ENCODE results near the gene PGAP6.

Gene PGAP6

DNA sequence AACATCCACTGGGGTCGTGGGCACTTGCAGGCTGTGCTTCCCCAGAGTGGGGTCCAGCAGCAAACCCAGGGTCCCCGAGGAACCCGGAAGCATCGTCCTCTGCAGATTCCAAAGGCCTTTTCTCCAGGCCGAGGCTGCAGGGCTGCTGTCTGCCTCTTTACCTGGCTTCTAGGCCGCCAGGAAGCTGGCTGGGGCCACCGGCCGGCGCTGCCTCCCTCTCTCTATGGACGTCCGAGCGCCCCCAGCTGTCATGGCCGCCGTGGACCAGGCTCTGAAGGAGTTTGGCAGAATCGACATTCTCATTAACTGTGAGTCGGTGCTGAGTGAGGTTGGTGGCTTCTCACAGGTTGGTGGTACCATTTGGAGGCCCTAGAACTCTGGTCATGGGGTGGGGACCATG is 25.5 kb upstream of the PGAP6 start:
- Histone ChIP-seq H3K27me3 (replicated peaks; ENCODE audit: insufficient read depth, low read length) (no peaks in the 10 kb centered on the region), H3K79me2 (ENCODE audit: low read length) (no peaks in the 10 kb centered on the region), H3F3A (ENCODE audit: insufficient read depth, low read length) (0 out of 2 replicates have a peak, but pooled peaks cover 4% of the 10 kb centered on the region), H3K9me3 (replicated peaks; ENCODE audit: insufficient read depth, low read length) (no peaks in the 10 kb centered on the region), H3K4me2 (ENCODE audit: low read depth, low read length) (no peak overlapping the region), H3K27ac (ENCODE audit: low read length) (no peak overlapping the region), H2AFZ (ENCODE audit: low read length) (no peak overlapping the region), H4K20me1 (ENCODE audit: insufficient read depth, low read length) (no peaks in the 10 kb centered on the region), H3K9ac (ENCODE audit: low read length) (no peak overlapping the region), H3K9me2 (replicated peaks; ENCODE audit: insufficient read depth, low read length) (no peaks in the 10 kb centered on the region), H3K4me3 (ENCODE audit: low read length) (no peak overlapping the region), H3K4me1 (ENCODE audit: low read length) (no peaks in the 10 kb centered on the region), H3K36me3 (replicated peaks; ENCODE audit: insufficient read depth, low read length) (no peaks in the 10 kb centered on the region)
- no peak for DNase-seq
- TF ChIP-seq EZH2phosphoT487 (IDR thresholded peaks at IDR 0.05; ENCODE audit: low read length) = no peak
- TF ChIP-seq CTCF (IDR thresholded peaks at IDR 0.05; ENCODE audit: low read length) = no peak
- no peak for TF ChIP-seq EZH2 (optimal IDR thresholded peaks at IDR 0.05; ENCODE audit: low read depth, low read length)

- no peak overlapping the region for H2AFZ ChIP-seq (ENCODE audit: low read length)
- peaks cover under 1% of the 10 kb centered on the region; the same call in 1 of the 2 replicates for H3K79me2 ChIP-seq (ENCODE audit: low read length)
- H3F3A ChIP-seq (ENCODE audit: insufficient read depth, low read length) = peaks cover 10% of the 10 kb centered on the region; the same call in 1 of the 2 replicates
- H3K27ac ChIP-seq (ENCODE audit: low read length) = no peak overlapping the region
- no peaks in the 10 kb centered on the region for H3K36me3 ChIP-seq (replicated peaks; ENCODE audit: insufficient read depth, low read length)
- no peak for DNase-seq
- TF ChIP-seq EZH2 (optimal IDR thresholded peaks at IDR 0.05; ENCODE audit: low read depth, low read length) = no peak
- TF ChIP-seq EZH2phosphoT487 (IDR thresholded peaks at IDR 0.05; ENCODE audit: low read length) = no peak
- TF ChIP-seq CTCF (IDR thresholded peaks at IDR 0.05; ENCODE audit: low read length) = no peak
- no peaks in the 10 kb centered on the region for H3K4me1 ChIP-seq (ENCODE audit: low read length)
- H3K9me2 ChIP-seq (replicated peaks; ENCODE audit: insufficient read depth, low read length) = no peaks in the 10 kb centered on the region
- H3K4me2 ChIP-seq (ENCODE audit: low read depth, low read length) = no peak overlapping the region
- H3K27me3 ChIP-seq (replicated peaks; ENCODE audit: insufficient read depth, low read length) = no peaks in the 10 kb centered on the region
- no peaks in the 10 kb centered on the region for H3K9me3 ChIP-seq (replicated peaks; ENCODE audit: insufficient read depth, low read length)
- H4K20me1 ChIP-seq (ENCODE audit: insufficient read depth, low read length) = no peaks in the 10 kb centered on the region
- H3K9ac ChIP-seq (ENCODE audit: low read length) = no peak overlapping the region
- H3K4me3 ChIP-seq (ENCODE audit: low read length) = no peak overlapping the region
Observed at GRCh38 chr16:405548-406506, 24.0 kb upstream of the PGAP6 start.

- Histone ChIP-seq H3K27ac (ENCODE audit: low read length) (no peak overlapping the region), H3K4me2 (ENCODE audit: low read depth, low read length) (no peak overlapping the region)
- no peak for DNase-seq
Observed at GRCh38 chr16:404971-405486, 23.3 kb upstream of the PGAP6 start.

More at GRCh38 chr16:404971-405486, 23.3 kb upstream of the PGAP6 start:
- Histone ChIP-seq H3K36me3 (replicated peaks; ENCODE audit: insufficient read depth, low read length) (no peaks in the 10 kb centered on the region), H3F3A (ENCODE audit: insufficient read depth, low read length) (peaks cover 16% of the 10 kb centered on the region; the same call in 1 of the 2 replicates), H4K20me1 (ENCODE audit: insufficient read depth, low read length) (no peaks in the 10 kb centered on the region), H3K9me3 (replicated peaks; ENCODE audit: insufficient read depth, low read length) (no peaks in the 10 kb centered on the region), H3K4me1 (ENCODE audit: low read length) (peaks cover 4% of the 10 kb centered on the region; the same call in 1 of the 2 replicates), H3K27me3 (replicated peaks; ENCODE audit: insufficient read depth, low read length) (no peaks in the 10 kb centered on the region), H3K4me3 (ENCODE audit: low read length) (no peak overlapping the region), H2AFZ (ENCODE audit: low read length) (no peak overlapping the region), H3K9me2 (replicated peaks; ENCODE audit: insufficient read depth, low read length) (no peaks in the 10 kb centered on the region), H3K79me2 (ENCODE audit: low read length) (peaks cover 4% of the 10 kb centered on the region; the same call in 1 of the 2 replicates), H3K9ac (ENCODE audit: low read length) (no peak overlapping the region)
- no peak for TF ChIP-seq CTCF (IDR thresholded peaks at IDR 0.05; ENCODE audit: low read length)
- TF ChIP-seq EZH2phosphoT487 (IDR thresholded peaks at IDR 0.05; ENCODE audit: low read length) = no peak
- TF ChIP-seq EZH2 (optimal IDR thresholded peaks at IDR 0.05; ENCODE audit: low read depth, low read length) = no peak

Data from MM.1S (cell line).